GM12865 (cell line): ENCODE results near the gene PIEZO2.
A peak's percentile ranks its signal among the peaks of the same experiment; 100 is the strongest.

ENCODE experiments used
- DNase-seq: peaks from one replicate; pipeline ENCODE4 v3.0.0; 2010; ENCODE audit warnings: low read depth
- H3K4me3 ChIP-seq: 2 replicates; pipeline ENCODE4 v1.5.1; 2011; ENCODE audit warnings: mild to moderate bottlenecking, low read depth, low read length, control low read depth
- CTCF ChIP-seq: IDR thresholded peaks from 2 replicates; pipeline ENCODE4 v1.5.1; 2011; ENCODE audit warnings: low read length, control low read depth, low read depth, inconsistent platforms; ENCODE audit not compliant: insufficient read depth; ENCODE audit errors: missing control alignments

Gene PIEZO2

DNA sequence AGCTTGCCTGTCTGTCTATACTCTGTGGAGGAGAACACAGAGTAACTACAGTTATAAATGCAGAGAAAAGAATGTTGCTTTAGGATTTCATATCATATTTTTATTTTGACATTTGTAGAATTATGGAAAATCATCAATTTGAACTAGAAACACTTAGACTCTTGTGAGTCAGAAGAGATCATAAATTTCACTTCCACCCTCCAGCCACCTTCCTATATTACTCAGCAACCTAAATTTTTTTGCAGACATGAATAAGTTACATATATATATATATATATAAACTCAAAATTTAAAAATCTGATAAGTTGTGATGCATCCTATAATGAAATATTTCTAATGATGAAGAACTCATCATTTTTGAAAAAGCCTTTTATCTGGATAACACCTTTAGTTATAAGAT is 172.3 kb downstream of the PIEZO2 start:
- no peak for DNase-seq
- H3K4me3 ChIP-seq: no peak overlapping the region
- TF ChIP-seq CTCF: no peak

- peak; percentile 9 for DNase-seq
- no peak for TF ChIP-seq CTCF
- no peak overlapping the region for H3K4me3 ChIP-seq
These were observed 175.7 kb downstream of the PIEZO2 start for GRCh38 chr18:10973567-10974203.

DNA sequence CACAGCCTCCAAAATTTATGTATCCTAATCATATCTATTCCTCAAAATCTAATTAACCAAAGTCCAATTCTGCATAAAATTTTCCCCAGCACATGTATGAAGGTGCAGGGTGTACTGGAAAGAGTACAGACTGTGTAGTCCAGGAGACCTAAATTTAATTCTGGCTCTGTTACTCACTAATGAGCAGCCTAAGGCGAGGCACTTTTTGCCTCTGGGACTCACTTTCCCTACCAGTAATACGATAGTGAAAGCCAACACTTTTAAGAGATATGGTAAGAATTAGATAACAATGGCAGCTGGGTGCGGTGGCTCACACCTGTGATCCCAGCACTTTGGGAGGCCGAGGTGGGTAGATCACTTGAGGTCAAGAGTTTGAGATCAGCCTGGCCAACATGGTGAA is 177.7 kb downstream of the PIEZO2 start:
- TF ChIP-seq CTCF: no peak
- no peak overlapping the region for H3K4me3 ChIP-seq
- no peak for DNase-seq

GRCh38 chr18:10965119-10965518 is 184.2 kb downstream of the PIEZO2 start:
- no peak for TF ChIP-seq CTCF
- no peak overlapping the region for H3K4me3 ChIP-seq
- DNase-seq: no peak

- H3K4me3 ChIP-seq: no peak overlapping the region
- DNase-seq: peak; percentile 77
- no peak for TF ChIP-seq CTCF
These were observed 195.7 kb downstream of the PIEZO2 start for GRCh38 chr18:10953672-10954071.

- peak overlapping the region; percentile 6; the same call in 1 of the 2 replicates for H3K4me3 ChIP-seq
- DNase-seq: peak; percentile 80
- TF ChIP-seq CTCF: no peak
These were observed 197.5 kb downstream of the PIEZO2 start for GRCh38 chr18:10951631-10952544.
